ENCODE data around the gene PLEKHA5. TPM values are rescaled to one million over a fixed set of nuclear protein-coding genes. Genes with fewer than 3 reads are reported as not detected.
"Not testable (repeated sequence)": the region's sequence is repeated elsewhere in the genome, so short reads cannot be mapped to it uniquely, and the experiment has no call there.

Gene PLEKHA5
- polyA plus RNA-seq (ENCODE audit: insufficient read length in 3 of 3), result 100 to 1,000 TPM in 1 of 3 donors, 10 to 100 TPM in 2; 86.7 to 101 (median 98.9) TPM
- long read RNA-seq, donor 1, full-length matches to known transcripts, result 4 of 21 reads
- long read RNA-seq, donor 1, partial matches to known transcripts, result 17 of 21 reads
- long read RNA-seq, donor 1, other reads (novel, unspliced or antisense), result 0 of 21 reads
- long read RNA-seq, donor 2, full-length matches to known transcripts, result 3 of 29 reads
- long read RNA-seq, donor 2, partial matches to known transcripts, result 26 of 29 reads
- long read RNA-seq, donor 2, other reads (novel, unspliced or antisense), result 0 of 29 reads
- long read RNA-seq, donor 3, full-length matches to known transcripts, result 1 of 11 reads
- long read RNA-seq, donor 3, partial matches to known transcripts, result 10 of 11 reads
- long read RNA-seq, donor 3, other reads (novel, unspliced or antisense), result 0 of 11 reads
- long read RNA-seq, donor 4, full-length matches to known transcripts, result 5 of 12 reads
- long read RNA-seq, donor 4, partial matches to known transcripts, result 7 of 12 reads
- long read RNA-seq, donor 4, other reads (novel, unspliced or antisense), result 0 of 12 reads
- long read RNA-seq, donor 5, partial matches to known transcripts, result 0 of 1 reads
- long read RNA-seq, donor 5, other reads (novel, unspliced or antisense), result 0 of 1 reads
- long read RNA-seq, donor 6, full-length matches to known transcripts, result 2 of 8 reads
- long read RNA-seq, donor 6, partial matches to known transcripts, result 6 of 8 reads
- long read RNA-seq, donor 6, other reads (novel, unspliced or antisense), result 0 of 8 reads
- long read RNA-seq, donor 7, full-length matches to known transcripts, result 3 of 29 reads
- long read RNA-seq, donor 7, partial matches to known transcripts, result 26 of 29 reads
- long read RNA-seq, donor 7, other reads (novel, unspliced or antisense), result 0 of 29 reads
- long read RNA-seq, donor 8, full-length matches to known transcripts, result 1 of 1 reads
- long read RNA-seq, donor 8, partial matches to known transcripts, result 0 of 1 reads
- long read RNA-seq, donor 8, other reads (novel, unspliced or antisense), result 0 of 1 reads
- long read RNA-seq, donor 9, full-length matches to known transcripts, result 5 of 21 reads
- long read RNA-seq, donor 9, partial matches to known transcripts, result 16 of 21 reads
- long read RNA-seq, donor 9, other reads (novel, unspliced or antisense), result 0 of 21 reads
- long read RNA-seq, donor 10, full-length matches to known transcripts, result 3 of 42 reads
- long read RNA-seq, donor 10, partial matches to known transcripts, result 39 of 42 reads
- long read RNA-seq, donor 10, other reads (novel, unspliced or antisense), result 0 of 42 reads
- long read RNA-seq, donor 11, partial matches to known transcripts, result 23 of 24 reads
- long read RNA-seq, donor 11, other reads (novel, unspliced or antisense), result 0 of 24 reads
- long read RNA-seq, donor 12, full-length matches to known transcripts, result 6 of 33 reads
- long read RNA-seq, donor 12, partial matches to known transcripts, result 27 of 33 reads
- long read RNA-seq, donor 12, other reads (novel, unspliced or antisense), result 0 of 33 reads
- long read RNA-seq, donor 13, partial matches to known transcripts, result 6 of 6 reads
- long read RNA-seq, donor 13, other reads (novel, unspliced or antisense), result 0 of 6 reads
- long read RNA-seq, donor 14, result 0 reads
- long read RNA-seq, donor 15, full-length matches to known transcripts, result 9 of 25 reads
- long read RNA-seq, donor 15, partial matches to known transcripts, result 16 of 25 reads
- long read RNA-seq, donor 15, other reads (novel, unspliced or antisense), result 0 of 25 reads
- long read RNA-seq, donor 16, partial matches to known transcripts, result 49 of 49 reads
- long read RNA-seq, donor 16, other reads (novel, unspliced or antisense), result 0 of 49 reads

- peak; percentile 70 for DNase-seq
These were observed at the start of gene PLEKHA5 for GRCh38 chr12:19129486-19130223. Gene PLEKHA5, plus strand, starts transcription at chr12:19129733. Its CDS starts 67 bp downstream, at chr12:19129800.

- no peak for DNase-seq
These were observed 48.6 kb upstream of the PLEKHA5 start for GRCh38 chr12:19080918-19081317.

- no peak for DNase-seq
These were observed 47.1 kb upstream of the PLEKHA5 start for GRCh38 chr12:19082365-19082911.

GRCh38 chr12:19084547-19084946, 45.0 kb upstream of the PLEKHA5 start:
- no peak for DNase-seq

GRCh38 chr12:19085090-19085489, 44.4 kb upstream of the PLEKHA5 start:
- no peak for DNase-seq

GRCh38 chr12:19088606-19089005, 40.9 kb upstream of the PLEKHA5 start:
- no peak for DNase-seq

- not testable (repeated sequence) for DNase-seq
These were observed 37.1 kb upstream of the PLEKHA5 start for GRCh38 chr12:19092482-19092881.

- no peak for DNase-seq
These were observed 36.3 kb upstream of the PLEKHA5 start for GRCh38 chr12:19093218-19093617.

GRCh38 chr12:19095331-19095730, 34.2 kb upstream of the PLEKHA5 start:
- DNase-seq, result no peak

GRCh38 chr12:19095756-19096480, 33.6 kb upstream of the PLEKHA5 start:
- DNase-seq, result no peak

- DNase-seq, result no peak
These were observed 24.1 kb upstream of the PLEKHA5 start for GRCh38 chr12:19105463-19105862.

- DNase-seq, result no peak
These were observed 21.8 kb upstream of the PLEKHA5 start for GRCh38 chr12:19107750-19108149.

GRCh38 chr12:19110221-19110940, 19.2 kb upstream of the PLEKHA5 start:
- no peak for DNase-seq

GRCh38 chr12:19113464-19113863, 16.1 kb upstream of the PLEKHA5 start:
- DNase-seq, result no peak

GRCh38 chr12:19115285-19115684, 14.2 kb upstream of the PLEKHA5 start:
- DNase-seq, result no peak

- no peak for DNase-seq
These were observed 10.1 kb upstream of the PLEKHA5 start for GRCh38 chr12:19119440-19119839.

GRCh38 chr12:19120795-19121194, 8.7 kb upstream of the PLEKHA5 start:
- DNase-seq, result no peak

GRCh38 chr12:19121449-19122018, 8.0 kb upstream of the PLEKHA5 start:
- no peak for DNase-seq
